Body of pancreas (tissue), 4 donors: ENCODE measurements around the gene DZIP1. TPM values are rescaled to one million over a fixed set of nuclear protein-coding genes. Genes with fewer than 3 reads are reported as not detected.

Experiments
- ATAC-seq: fragments of 150-250 bp; one replicate; pipeline ENCODE4 v1.9.1; 2016
- DNase-seq, 4 donors: peaks; one replicate each; pipeline ENCODE4 v3.0.0-alpha.2; 2019
- H3K27ac ChIP-seq, 4 donors: fragments of 200-600 bp; sonication (generic); 1 replicate in 3 of 4; 2 replicates in 1 of 4; pipeline versions ENCODE4 v1.5.1 to v1.6.1; 2016 to 2019; ENCODE audit warnings: mild to moderate bottlenecking in 1 of 4, mixed read lengths in 1 of 4, moderate library complexity in 1 of 4
- H3K27me3 ChIP-seq, 2 donors: fragments of 200-600 bp; sonication (generic); one replicate each; pipeline ENCODE4 v1.6.0; 2016; ENCODE audit warnings: mild to moderate bottlenecking in 1 of 2
- H3K36me3 ChIP-seq, 2 donors: fragments of 200-600 bp; sonication (generic); replicated peaks in 1 of 2; 2 replicates each; pipeline ENCODE4 v1.5.1; 2016; ENCODE audit warnings: low read depth in 2 of 2; ENCODE audit not compliant: insufficient read depth in 1 of 2
- H3K4me1 ChIP-seq: fragments of 200-600 bp; sonication (generic); one replicate; pipeline ENCODE4 v1.6.0; 2016
- H3K4me3 ChIP-seq, 2 donors: fragments of 200-600 bp; sonication (generic); 1 replicate in 1 of 2; 2 replicates in 1 of 2; pipeline ENCODE4 v1.5.1; 2016 to 2019
- H3K9me3 ChIP-seq, 3 donors: fragments of 200-600 bp; sonication (generic); 1 replicate in 2 of 3; 2 replicates in 1 of 3; pipeline ENCODE4 v1.5.1; 2016
- POLR2A ChIP-seq, 3 donors: fragments of 450-650 bp; IDR thresholded peaks; one replicate each; pipeline ENCODE4 v1.6.1; 2016; ENCODE audit warnings: antibody characterized with exemption in 3 of 3, mild to moderate bottlenecking in 2 of 3
- WGBS, 2 donors: methylation state at CpG; one replicate each; pipeline ENCODE4 v1.1.5; 2017; 5-methylcytosine and 5-hydroxymethylcytosine counted together
- intact Hi-C: fragments of 100-400 bp; cut with DNase I; formaldehyde crosslinking; loops from one replicate; pipeline ENCODE4 v1.15.1; 2023
- total RNA-seq, 2 donors: library from RNA; depleted of rRNA; stranded (reverse); fragments of >200 nt; gene quantifications; one replicate each; pipeline ENCODE4 v1.1.0, GENCODE V29; 2016
- TF ChIP-seq, protein P1 (sequence below), 7 experiments: fragments of 450-650 bp in 4 of 7; fragments of 200-600 bp in 3 of 7; sonication (generic) in 3 of 7; IDR thresholded peaks; one replicate each; pipeline ENCODE4 v1.5.1; 2016 to 2019; ENCODE audit warnings: antibody characterized with exemption in 7 of 7

Gene DZIP1
- total RNA-seq, 2 donors from 2014 or later: 17.5 to 42.0 TPM

- intact Hi-C loops: no loop called here
- Histone ChIP-seq H3K36me3 (no peaks in the 10 kb centered on the region), H3K4me3 (no peak overlapping the region), H3K27ac (peak overlapping the region in 2 of 4 donors; percentile 9 to 41), H3K9me3 (no peaks in the 10 kb centered on the region), H3K27me3 (no peaks in the 10 kb centered on the region), H3K4me1 (no peaks in the 10 kb centered on the region)
- TF ChIP-seq, protein P1, sequence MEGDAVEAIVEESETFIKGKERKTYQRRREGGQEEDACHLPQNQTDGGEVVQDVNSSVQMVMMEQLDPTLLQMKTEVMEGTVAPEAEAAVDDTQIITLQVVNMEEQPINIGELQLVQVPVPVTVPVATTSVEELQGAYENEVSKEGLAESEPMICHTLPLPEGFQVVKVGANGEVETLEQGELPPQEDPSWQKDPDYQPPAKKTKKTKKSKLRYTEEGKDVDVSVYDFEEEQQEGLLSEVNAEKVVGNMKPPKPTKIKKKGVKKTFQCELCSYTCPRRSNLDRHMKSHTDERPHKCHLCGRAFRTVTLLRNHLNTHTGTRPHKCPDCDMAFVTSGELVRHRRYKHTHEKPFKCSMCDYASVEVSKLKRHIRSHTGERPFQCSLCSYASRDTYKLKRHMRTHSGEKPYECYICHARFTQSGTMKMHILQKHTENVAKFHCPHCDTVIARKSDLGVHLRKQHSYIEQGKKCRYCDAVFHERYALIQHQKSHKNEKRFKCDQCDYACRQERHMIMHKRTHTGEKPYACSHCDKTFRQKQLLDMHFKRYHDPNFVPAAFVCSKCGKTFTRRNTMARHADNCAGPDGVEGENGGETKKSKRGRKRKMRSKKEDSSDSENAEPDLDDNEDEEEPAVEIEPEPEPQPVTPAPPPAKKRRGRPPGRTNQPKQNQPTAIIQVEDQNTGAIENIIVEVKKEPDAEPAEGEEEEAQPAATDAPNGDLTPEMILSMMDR (IDR thresholded peaks at IDR 0.05): no peak
- no peak for TF ChIP-seq POLR2A (IDR thresholded peaks at IDR 0.05)
- DNase-seq (no peak), ATAC-seq (no peak)
- 55 to 58% methylated on average over 3 of the region's 3 CpGs for WGBS, 2 donors
These were observed 8.3 kb upstream of the DZIP1 start for GRCh38 chr13:95652821-95653220.

- DNase-seq (no peak), ATAC-seq (peak; percentile 56)
- no peak for TF ChIP-seq POLR2A (IDR thresholded peaks at IDR 0.05)
- TF ChIP-seq, protein P1 (IDR thresholded peaks at IDR 0.05): no peak
- WGBS, 2 donors: 8 to 26% methylated on average over 1 of the region's 1 CpG
- peak overlapping the region in 2 of 4 donors; percentile 9 to 41 for H3K27ac ChIP-seq
- no peaks in the 10 kb centered on the region for H3K27me3 ChIP-seq
- H3K4me1 ChIP-seq: no peaks in the 10 kb centered on the region
- H3K4me3 ChIP-seq: no peak overlapping the region
- no peaks in the 10 kb centered on the region for H3K36me3 ChIP-seq
- no peaks in the 10 kb centered on the region for H3K9me3 ChIP-seq
- intact Hi-C loops: no loop called here
These were observed 7.8 kb upstream of the DZIP1 start for GRCh38 chr13:95652244-95652764.

DNA sequence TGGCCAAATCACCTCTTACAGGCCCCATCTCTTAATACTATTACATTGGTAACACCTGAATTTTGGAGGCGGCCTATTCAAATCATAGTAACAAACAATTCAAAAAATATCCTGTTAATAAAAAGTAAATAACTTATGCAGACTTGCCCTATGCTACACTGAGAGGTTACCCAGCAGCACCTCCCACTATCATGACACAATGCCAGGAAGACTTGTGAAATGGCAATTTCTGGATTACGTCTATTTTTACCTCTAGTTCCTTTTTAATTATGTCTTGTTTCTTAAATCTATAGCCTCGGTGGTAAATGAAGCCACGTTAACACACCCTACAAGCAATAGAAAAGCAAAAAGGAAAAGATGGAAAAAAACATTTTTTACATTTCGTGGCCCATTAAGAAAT is 6.2 kb upstream of the DZIP1 start:
- no peaks in the 10 kb centered on the region for H3K27me3 ChIP-seq
- intact Hi-C loops: no loop called here
- no peaks in the 10 kb centered on the region for H3K36me3 ChIP-seq
- no peak overlapping the region for H3K4me3 ChIP-seq
- 79 to 85% methylated on average over 5 of the region's 5 CpGs for WGBS, 2 donors
- DNase-seq: no peak
- H3K9me3 ChIP-seq: no peaks in the 10 kb centered on the region
- TF ChIP-seq, protein P1 (IDR thresholded peaks at IDR 0.05): no peak
- TF ChIP-seq POLR2A (IDR thresholded peaks at IDR 0.05): no peak
- H3K4me1 ChIP-seq: no peaks in the 10 kb centered on the region
- H3K27ac ChIP-seq: no peak overlapping the region
- ATAC-seq: no peak

DNA sequence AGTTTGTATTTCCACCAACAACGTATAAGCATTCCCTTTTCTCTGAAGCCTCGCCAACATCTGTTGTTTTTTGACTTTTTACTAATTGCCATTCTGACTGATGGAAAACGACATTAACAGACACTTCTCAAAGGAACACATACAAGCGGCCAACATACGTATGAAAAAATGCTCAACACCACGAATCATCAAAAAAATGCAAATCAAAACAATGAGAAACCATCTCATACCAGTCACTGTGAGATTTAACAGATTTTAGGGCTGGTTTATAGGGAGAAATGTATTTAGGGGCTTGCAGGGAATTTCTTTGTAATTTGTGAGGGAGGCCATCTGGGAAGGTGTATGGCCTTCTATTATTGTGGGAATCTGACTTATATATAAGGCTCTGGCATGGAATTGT is 2.8 kb upstream of the DZIP1 start:
- no peaks in the 10 kb centered on the region for H3K27me3 ChIP-seq
- no peak overlapping the region for H3K27ac ChIP-seq
- WGBS, 2 donors: 84% methylated on average over 6 of the region's 6 CpGs
- no peaks in the 10 kb centered on the region for H3K9me3 ChIP-seq
- peaks cover 11% of the 10 kb centered on the region for H3K4me1 ChIP-seq
- intact Hi-C loops: no loop called here
- no peaks in the 10 kb centered on the region for H3K36me3 ChIP-seq
- no peak for TF ChIP-seq POLR2A (IDR thresholded peaks at IDR 0.05)
- TF ChIP-seq, protein P1 (IDR thresholded peaks at IDR 0.05): no peak
- no peak overlapping the region for H3K4me3 ChIP-seq
- no peak for ATAC-seq
- DNase-seq: no peak

GRCh38 chr13:95643936-95644598 is 439 bp downstream of the DZIP1 start:
- Histone ChIP-seq H3K4me3 (peak overlapping the region; percentile 18 to 61), H3K27me3 (no peaks in the 10 kb centered on the region), H3K9me3 (no peaks in the 10 kb centered on the region), H3K27ac (peak overlapping the region; percentile 25 to 83 (median 57)), H3K36me3 (no peaks in the 10 kb centered on the region), H3K4me1 (peaks cover 24% of the 10 kb centered on the region)
- WGBS, 2 donors: 4 to 31% methylated on average over 10 to 62 of the region's 62 CpGs
- ATAC-seq (peak; percentile 26), DNase-seq (peak in 3 of 4 donors; percentile 16 to 23 (median 19))
- intact Hi-C loops: no loop called here
- TF ChIP-seq, protein P1 (IDR thresholded peaks at IDR 0.05): no peak
- TF ChIP-seq POLR2A (IDR thresholded peaks at IDR 0.05): no peak
